Body of pancreas (tissue), 4 donors: ENCODE data around the gene GABRA4. TPM values are rescaled to one million over a fixed set of nuclear protein-coding genes. Genes with fewer than 3 reads are reported as not detected.

Experiments
- ATAC-seq: fragments of 150-250 bp; one replicate; pipeline ENCODE4 v1.9.1; 2016
- DNase-seq, 4 donors: peaks; one replicate each; pipeline ENCODE4 v3.0.0-alpha.2; 2019
- H3K27ac ChIP-seq, 4 donors: fragments of 200-600 bp; sonication (generic); 1 replicate in 3 of 4; 2 replicates in 1 of 4; pipeline versions ENCODE4 v1.5.1 to v1.6.1; 2016 to 2019; ENCODE audit warnings: mild to moderate bottlenecking in 1 of 4, mixed read lengths in 1 of 4, moderate library complexity in 1 of 4
- H3K27me3 ChIP-seq, 2 donors: fragments of 200-600 bp; sonication (generic); one replicate each; pipeline ENCODE4 v1.6.0; 2016; ENCODE audit warnings: mild to moderate bottlenecking in 1 of 2
- H3K36me3 ChIP-seq, 2 donors: fragments of 200-600 bp; sonication (generic); replicated peaks in 1 of 2; 2 replicates each; pipeline ENCODE4 v1.5.1; 2016; ENCODE audit warnings: low read depth in 2 of 2; ENCODE audit not compliant: insufficient read depth in 1 of 2
- H3K4me1 ChIP-seq: fragments of 200-600 bp; sonication (generic); one replicate; pipeline ENCODE4 v1.6.0; 2016
- H3K4me3 ChIP-seq, 2 donors: fragments of 200-600 bp; sonication (generic); 1 replicate in 1 of 2; 2 replicates in 1 of 2; pipeline ENCODE4 v1.5.1; 2016 to 2019
- H3K9me3 ChIP-seq, 3 donors: fragments of 200-600 bp; sonication (generic); 1 replicate in 2 of 3; 2 replicates in 1 of 3; pipeline ENCODE4 v1.5.1; 2016
- POLR2A ChIP-seq, 3 donors: fragments of 450-650 bp; IDR thresholded peaks; one replicate each; pipeline ENCODE4 v1.6.1; 2016; ENCODE audit warnings: antibody characterized with exemption in 3 of 3, mild to moderate bottlenecking in 2 of 3
- WGBS, 2 donors: methylation state at CpG; one replicate each; pipeline ENCODE4 v1.1.5; 2017; 5-methylcytosine and 5-hydroxymethylcytosine counted together
- intact Hi-C: fragments of 100-400 bp; cut with DNase I; formaldehyde crosslinking; loops from one replicate; pipeline ENCODE4 v1.15.1; 2023
- total RNA-seq, 2 donors: library from RNA; depleted of rRNA; stranded (reverse); fragments of >200 nt; gene quantifications; one replicate each; pipeline ENCODE4 v1.1.0, GENCODE V29; 2016
- TF ChIP-seq, protein P1 (sequence below), 7 experiments: fragments of 450-650 bp in 4 of 7; fragments of 200-600 bp in 3 of 7; sonication (generic) in 3 of 7; IDR thresholded peaks; one replicate each; pipeline ENCODE4 v1.5.1; 2016 to 2019; ENCODE audit warnings: antibody characterized with exemption in 7 of 7

GABRA4 gene
- total RNA-seq, 2 donors from 2014 or later, result 0.78 TPM; not detected in 1

DNA sequence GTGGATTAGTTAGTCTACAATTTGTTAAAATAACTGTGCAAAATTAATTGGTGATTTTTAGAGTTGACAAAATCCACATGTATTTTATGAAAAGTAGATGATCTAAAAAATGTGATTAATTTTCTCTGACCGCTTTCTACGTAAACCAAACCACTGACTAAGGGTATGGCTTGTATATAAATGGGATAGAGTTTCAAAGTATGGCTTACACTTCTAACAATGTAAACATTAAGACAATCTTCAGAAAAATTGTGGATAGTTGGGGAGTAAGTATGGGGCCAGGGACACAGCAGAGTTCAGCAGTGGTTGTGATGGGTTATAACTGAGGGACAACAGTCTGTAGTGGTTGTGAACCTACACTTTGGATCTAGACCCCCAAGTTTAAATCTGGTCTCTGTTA lies 39.8 kb downstream of the GABRA4 start:
- DNase-seq, result no peak
- Histone ChIP-seq H3K4me3 (no peak overlapping the region), H3K27ac (no peak overlapping the region), H3K4me1 (no peaks in the 10 kb centered on the region), H3K36me3 (no peaks in the 10 kb centered on the region), H3K27me3 (no peaks in the 10 kb centered on the region), H3K9me3 (no peaks in the 10 kb centered on the region)
- intact Hi-C loops, result no loop called here
- ATAC-seq, result no peak
- TF ChIP-seq, protein P1, sequence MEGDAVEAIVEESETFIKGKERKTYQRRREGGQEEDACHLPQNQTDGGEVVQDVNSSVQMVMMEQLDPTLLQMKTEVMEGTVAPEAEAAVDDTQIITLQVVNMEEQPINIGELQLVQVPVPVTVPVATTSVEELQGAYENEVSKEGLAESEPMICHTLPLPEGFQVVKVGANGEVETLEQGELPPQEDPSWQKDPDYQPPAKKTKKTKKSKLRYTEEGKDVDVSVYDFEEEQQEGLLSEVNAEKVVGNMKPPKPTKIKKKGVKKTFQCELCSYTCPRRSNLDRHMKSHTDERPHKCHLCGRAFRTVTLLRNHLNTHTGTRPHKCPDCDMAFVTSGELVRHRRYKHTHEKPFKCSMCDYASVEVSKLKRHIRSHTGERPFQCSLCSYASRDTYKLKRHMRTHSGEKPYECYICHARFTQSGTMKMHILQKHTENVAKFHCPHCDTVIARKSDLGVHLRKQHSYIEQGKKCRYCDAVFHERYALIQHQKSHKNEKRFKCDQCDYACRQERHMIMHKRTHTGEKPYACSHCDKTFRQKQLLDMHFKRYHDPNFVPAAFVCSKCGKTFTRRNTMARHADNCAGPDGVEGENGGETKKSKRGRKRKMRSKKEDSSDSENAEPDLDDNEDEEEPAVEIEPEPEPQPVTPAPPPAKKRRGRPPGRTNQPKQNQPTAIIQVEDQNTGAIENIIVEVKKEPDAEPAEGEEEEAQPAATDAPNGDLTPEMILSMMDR (IDR thresholded peaks at IDR 0.05), result no peak
- 51 to 62% methylated on average over 2 of the region's 2 CpGs for WGBS, 2 donors

- H3K27me3 ChIP-seq, result no peaks in the 10 kb centered on the region
- WGBS, 2 donors, result 57 to 68% methylated on average over 2 of the region's 2 CpGs
- no peaks in the 10 kb centered on the region for H3K9me3 ChIP-seq
- intact Hi-C loops, result no loop called here
- TF ChIP-seq POLR2A (IDR thresholded peaks at IDR 0.05), result no peak
- TF ChIP-seq, protein P1 (IDR thresholded peaks at IDR 0.05), result no peak
- no peak overlapping the region for H3K27ac ChIP-seq
- no peaks in the 10 kb centered on the region for H3K36me3 ChIP-seq
- DNase-seq, result no peak
- H3K4me3 ChIP-seq, result no peak overlapping the region
- H3K4me1 ChIP-seq, result no peaks in the 10 kb centered on the region
- ATAC-seq, result no peak
Observed at GRCh38 chr4:46952451-46952850, 40.9 kb downstream of the GABRA4 start.

DNA sequence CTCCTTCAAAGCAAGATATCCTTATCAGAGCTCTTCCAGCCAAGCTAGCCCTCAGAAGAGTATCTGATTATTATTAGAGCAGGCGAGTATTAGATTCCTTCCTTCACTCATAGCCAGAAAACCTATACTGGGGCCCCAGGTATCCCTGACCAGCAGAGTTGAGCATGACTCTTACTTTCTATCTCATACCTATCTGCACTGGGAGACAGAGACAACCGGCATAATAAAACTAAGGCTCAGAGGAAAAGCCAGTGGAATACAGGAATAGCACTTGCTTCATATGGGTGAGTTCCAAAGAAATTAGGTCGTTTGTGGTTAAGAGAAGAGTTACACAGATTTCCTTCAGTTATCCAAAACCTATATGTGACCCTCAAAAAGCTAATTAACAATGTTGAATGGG lies 42.6 kb downstream of the GABRA4 start:
- TF ChIP-seq, protein P1 (IDR thresholded peaks at IDR 0.05), result no peak
- no peak for TF ChIP-seq POLR2A (IDR thresholded peaks at IDR 0.05)
- DNase-seq (no peak), ATAC-seq (no peak)
- Histone ChIP-seq H3K36me3 (no peaks in the 10 kb centered on the region), H3K4me1 (no peaks in the 10 kb centered on the region), H3K27ac (no peak overlapping the region), H3K4me3 (no peak overlapping the region), H3K27me3 (no peaks in the 10 kb centered on the region), H3K9me3 (no peaks in the 10 kb centered on the region)
- 52 to 53% methylated on average over 3 of the region's 3 CpGs for WGBS, 2 donors
- intact Hi-C loops, result no loop called here

GRCh38 chr4:46949822-46950221 lies 43.6 kb downstream of the GABRA4 start:
- ATAC-seq (no peak), DNase-seq (no peak)
- H3K9me3 ChIP-seq, result no peaks in the 10 kb centered on the region
- TF ChIP-seq POLR2A (IDR thresholded peaks at IDR 0.05), result no peak
- TF ChIP-seq, protein P1 (IDR thresholded peaks at IDR 0.05), result no peak
- H3K27me3 ChIP-seq, result no peaks in the 10 kb centered on the region
- H3K36me3 ChIP-seq, result no peaks in the 10 kb centered on the region
- H3K27ac ChIP-seq, result no peak overlapping the region
- H3K4me3 ChIP-seq, result no peak overlapping the region
- 36 to 47% methylated on average over 1 of the region's 1 CpG for WGBS, 2 donors
- intact Hi-C loops, result no loop called here
- H3K4me1 ChIP-seq, result no peaks in the 10 kb centered on the region

DNA sequence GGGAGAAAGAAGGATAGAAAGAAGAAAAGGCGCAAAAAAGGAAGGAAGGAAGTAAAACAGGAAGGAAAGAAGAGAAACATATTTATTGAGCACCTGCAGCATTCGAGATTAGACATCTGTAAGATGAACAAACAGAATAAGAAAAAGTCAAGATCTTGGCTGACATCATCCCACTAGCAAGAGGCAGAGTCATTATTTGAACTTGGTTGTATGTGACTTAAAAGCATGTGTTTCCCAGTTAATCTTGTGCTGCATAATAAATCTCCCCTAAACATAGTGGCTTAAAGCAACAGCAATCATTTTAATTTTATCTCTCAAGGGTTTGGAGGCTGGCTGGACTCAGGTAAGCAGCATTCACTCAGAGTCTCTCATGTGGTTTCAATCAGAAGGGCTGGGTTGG lies 45.8 kb downstream of the GABRA4 start:
- no peak for ATAC-seq
- intact Hi-C loops, result no loop called here

More for the DNA sequence above, 45.8 kb downstream of the GABRA4 start:
- H3K36me3 ChIP-seq, result no peaks in the 10 kb centered on the region
- H3K27ac ChIP-seq, result no peak overlapping the region
- DNase-seq, result no peak
- no peaks in the 10 kb centered on the region for H3K27me3 ChIP-seq
- 34 to 58% methylated on average over 2 of the region's 2 CpGs for WGBS, 2 donors
- no peaks in the 10 kb centered on the region for H3K4me1 ChIP-seq
- no peak overlapping the region for H3K4me3 ChIP-seq
- H3K9me3 ChIP-seq, result no peaks in the 10 kb centered on the region
- TF ChIP-seq, protein P1 (IDR thresholded peaks at IDR 0.05), result no peak
- TF ChIP-seq POLR2A (IDR thresholded peaks at IDR 0.05), result no peak
